ENCODE data around the gene GABBR2. TPM values are rescaled to one million over a fixed set of nuclear protein-coding genes. Genes with fewer than 3 reads are reported as not detected.

GABBR2 gene
- total and polyA plus RNA-seq, 2 of the 8 experiments (the other 6 are each of a cell fraction or from before 2014, with no cell fraction given) = 0.50 to 1.2 TPM

DNA sequence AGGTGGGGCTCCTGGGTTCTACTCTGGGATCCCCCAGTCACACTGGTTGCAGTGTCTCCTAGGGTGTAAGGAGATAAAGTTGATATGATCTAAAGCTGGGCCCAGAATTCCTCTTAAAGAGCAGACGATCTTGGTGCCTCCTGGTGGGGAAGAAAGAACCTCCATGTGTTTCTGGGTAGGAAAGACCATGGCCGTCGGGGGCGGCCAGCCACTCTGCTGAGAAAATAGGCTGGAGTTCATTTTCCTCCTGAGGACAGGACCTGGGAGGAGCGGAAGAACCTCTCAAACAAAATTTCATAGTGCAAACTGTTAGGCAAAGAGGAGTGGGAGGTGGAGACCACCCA, 289.5 kb downstream of the GABBR2 start:
- no peak for DNase-seq (ENCODE audit: low read depth in 1 of 2, low spot score in 2 of 2)
- Histone ChIP-seq H3K4me2 (ENCODE audit: insufficient read depth in 1 of 2, low read depth in 2 of 2, low read length in 2 of 2) (no peak overlapping the region), H4K91ac (replicated peaks; ENCODE audit: insufficient read length, low read length) (no peak overlapping the region), H3K9ac (replicated peaks in 1 of 4; ENCODE audit: extremely low read depth in 1 of 4, low read depth in 3 of 4, low read length in 3 of 4) (no peak overlapping the region), H2BK12ac (ENCODE audit: low read depth, low read length) (no peak overlapping the region), H2AK5ac (ENCODE audit: low read depth, low read length) (no peak overlapping the region), H3K23ac (ENCODE audit: insufficient read length) (no peak overlapping the region), H3K79me2 (ENCODE audit: control insufficient read depth in 1 of 2, insufficient read depth in 2 of 2, low read length in 2 of 2) (no peaks in the 10 kb centered on the region), H2AFZ (ENCODE audit: low read length) (no peak overlapping the region), H3K9me3 (ENCODE audit: insufficient read depth in 2 of 2, low read depth in 1 of 2, low read length in 1 of 2) (no peaks in the 10 kb centered on the region), H3K4ac (replicated peaks; ENCODE audit: insufficient read length, low read depth, low read length) (no peak overlapping the region), H2BK15ac (ENCODE audit: low read length) (no peak overlapping the region), H3K27me3 (replicated peaks in 1 of 4; ENCODE audit: control insufficient read depth in 3 of 4, extremely low read depth in 1 of 4, insufficient read depth in 3 of 4, low read length in 3 of 4) (no peaks in the 10 kb centered on the region), H4K5ac (ENCODE audit: insufficient read length, low read depth, low read length) (no peak overlapping the region), H3K14ac (ENCODE audit: insufficient read length) (no peak overlapping the region), H3K4me1 (replicated peaks in 1 of 4; ENCODE audit: control insufficient read depth in 3 of 4, insufficient read depth in 4 of 4, low read length in 3 of 4) (peaks cover 0 to 2% (median 0%) of the 10 kb centered on the region in 4 experiments; a peak in 1 of 7 replicates), H2BK20ac (ENCODE audit: low read length) (no peak overlapping the region), H3K56ac (replicated peaks; ENCODE audit: insufficient read length, low read depth, low read length) (no peak overlapping the region), H3K18ac (ENCODE audit: extremely low read depth, low read length) (no peak overlapping the region), H3K27ac (ENCODE audit: low read depth, low read length) (no peak overlapping the region), H3K23me2 (ENCODE audit: low read depth, low read length) (no peaks in the 10 kb centered on the region), H2BK120ac (replicated peaks; ENCODE audit: low read depth, low read length) (no peak overlapping the region), H3K79me1 (ENCODE audit: low read depth, low read length) (no peaks in the 10 kb centered on the region), H3K4me3 (ENCODE audit: extremely low read depth in 1 of 4, insufficient read depth in 2 of 4, low read depth in 3 of 4, low read length in 4 of 4) (no peak overlapping the region), H2BK5ac (ENCODE audit: low read depth, low read length) (no peak overlapping the region), H4K20me1 (replicated peaks in 1 of 2; ENCODE audit: control insufficient read depth in 1 of 2, insufficient read depth in 2 of 2, low read length in 2 of 2) (no peaks in the 10 kb centered on the region), H3K36me3 (ENCODE audit: control insufficient read depth in 2 of 4, insufficient read depth in 4 of 4, low read length in 3 of 4) (no peaks in the 10 kb centered on the region), H4K8ac (ENCODE audit: extremely low read depth, insufficient read depth, low read length) (no peak overlapping the region)
- POLR2A ChIA-PET (ENCODE audit: partially characterized antibody) = no interaction called here
- CTCF ChIA-PET (ENCODE audit: partially characterized antibody) = interaction anchor here (0.7 to 5.0 kb wide), 9 partner anchors 10 to 356 kb away, joined by 3 to 29 read pairs (median 5); no protein-coding TSS in a partner anchor
- 82% methylated on average over 5 of the region's 5 CpGs; no CpG with 5 or more reads in 1 of the 2 experiments for WGBS, 2 experiments (ENCODE audit: extremely low coverage in 1 of 2, insufficient coverage in 1 of 2, insufficient read length in 1 of 2, insufficient replicate concordance in 2 of 2, low coverage in 1 of 2, low lambda C conversion rate in 2 of 2, missing lambda C conversion rate in 1 of 2)
- no peak for FAIRE-seq
- TF ChIP-seq RAD21 (IDR thresholded peaks at IDR 0.05 in 1 of 2, conservative IDR thresholded peaks at IDR 0.05 in 1 of 2; ENCODE audit: low read depth in 2 of 2, low read length in 2 of 2) (no peak), FOSL1 (IDR thresholded peaks at IDR 0.05; ENCODE audit: insufficient read depth, low read depth, low read length) (no peak), RFX5 (IDR thresholded peaks at IDR 0.05; ENCODE audit: borderline replicate concordance, low read depth, low read length) (no peak), ATF3 (IDR thresholded peaks at IDR 0.05; ENCODE audit: insufficient read depth, low read depth, low read length) (no peak), CHD1 (IDR thresholded peaks at IDR 0.05; ENCODE audit: low read depth, low read length) (no peak), KDM1A (IDR thresholded peaks at IDR 0.05; ENCODE audit: borderline replicate concordance, low read length) (no peak), SUZ12 (IDR thresholded peaks at IDR 0.05; ENCODE audit: low read length) (no peak)

All from H1 (cell line).